Measurements from ENCODE around the gene NOTCH2NLA. TPM values are rescaled to one million over a fixed set of nuclear protein-coding genes. Genes with fewer than 3 reads are reported as not detected.

The NOTCH2NLA gene
- total RNA-seq, 1 donor from 2014 or later = 25.4 TPM

Other genes with a start within 250 kb of the NOTCH2NLA start
- gene TXNIP, start 232.4 kb downstream of the NOTCH2NLA start, total RNA-seq = 83.5 and 90.8 TPM in 2 replicates
- gene HJV, start 207.3 kb downstream of the NOTCH2NLA start, total RNA-seq = not detected in 2 replicates
- 2.1 and 2.2 TPM in 2 replicates for gene NBPF10, start 84.2 kb downstream of the NOTCH2NLA start, total RNA-seq

Data from neural crest cell (in vitro differentiated cells).